Naive thymus-derived CD4-positive, alpha-beta T cell (primary cell): ENCODE data around the gene NCF2. TPM values are rescaled to one million over a fixed set of nuclear protein-coding genes. Genes with fewer than 3 reads are reported as not detected.

Experiments
- ATAC-seq: fragments of 150-1000 bp; cut with Tn5 transposase; 2 replicates; pipeline ENCODE4 v1.10.0; 2021; ENCODE audit warnings: mild to moderate bottlenecking, moderate library complexity
- CTCF ChIA-PET: fragments of 350-600 bp; sonication (Branson Sonifier 250); formaldehyde crosslinking; loops from one replicate; lab custom pipeline; 2021; ENCODE audit warnings: antibody characterized with exemption; lab: Charles Lee
- POLR2A ChIA-PET: fragments of 350-600 bp; sonication (Branson Sonifier 250); formaldehyde crosslinking; loops from one replicate; lab custom pipeline; 2021; ENCODE audit warnings: antibody characterized with exemption, inconsistent platforms; lab: Charles Lee
- DNase-seq, 9 donors: peaks; one replicate each; pipeline versions ENCODE4 v3.0.0 to v3.0.0-alpha.2; 2020 to 2022; ENCODE audit warnings: mixed read lengths in 1 of 9
- H3K27ac ChIP-seq: one replicate; pipeline ENCODE4 v1.7.0; 2013; ENCODE audit warnings: mild to moderate bottlenecking, low read depth, low read length, moderate library complexity
- H3K27me3 ChIP-seq, 2 donors: one replicate each; pipeline ENCODE4 v1.7.0; 2013; ENCODE audit warnings: low read length in 2 of 2, mild to moderate bottlenecking in 2 of 2, moderate library complexity in 2 of 2; ENCODE audit not compliant: control insufficient read depth in 2 of 2, insufficient read depth in 2 of 2
- H3K36me3 ChIP-seq, 3 experiments: 1 replicate in 2 of 3; 2 replicates in 1 of 3; pipeline ENCODE4 v1.7.0; 2013; ENCODE audit warnings: low read length in 3 of 3, mild to moderate bottlenecking in 3 of 3, moderate library complexity in 1 of 3; ENCODE audit not compliant: insufficient read depth in 3 of 3, control insufficient read depth in 2 of 3
- H3K4me1 ChIP-seq, 2 donors: one replicate each; pipeline ENCODE4 v1.7.0; 2013; ENCODE audit warnings: low read length in 2 of 2, mild to moderate bottlenecking in 2 of 2, moderate library complexity in 1 of 2; ENCODE audit not compliant: control insufficient read depth in 2 of 2, insufficient read depth in 2 of 2
- H3K4me3 ChIP-seq: 2 replicates; pipeline ENCODE4 v1.7.0; 2013; ENCODE audit warnings: mild to moderate bottlenecking, low read length
- H3K9me3 ChIP-seq, 3 experiments: 1 replicate in 2 of 3; 2 replicates in 1 of 3; pipeline ENCODE4 v1.7.0; 2013; ENCODE audit warnings: low read length in 3 of 3; ENCODE audit not compliant: control insufficient read depth in 2 of 3
- H3K27ac Mint-ChIP-seq, 9 donors: one replicate each; pipeline ENCODE4 v1.8.0; 2020 to 2022; ENCODE audit warnings: mixed read lengths in 9 of 9, mild to moderate bottlenecking in 8 of 9, moderate library complexity in 5 of 9, inconsistent platforms in 2 of 9
- H3K27me3 Mint-ChIP-seq, 5 donors: one replicate each; pipeline ENCODE4 v1.8.0; 2021 to 2022; ENCODE audit warnings: mixed read lengths in 5 of 5, mild to moderate bottlenecking in 1 of 5
- H3K36me3 Mint-ChIP-seq, 5 donors: one replicate each; pipeline ENCODE4 v1.8.0; 2020 to 2022; ENCODE audit warnings: mixed read lengths in 5 of 5, mild to moderate bottlenecking in 3 of 5, inconsistent platforms in 1 of 5
- H3K4me1 Mint-ChIP-seq, 7 donors: one replicate each; pipeline ENCODE4 v1.8.0; 2020 to 2022; ENCODE audit warnings: mixed read lengths in 7 of 7, mild to moderate bottlenecking in 3 of 7, inconsistent platforms in 1 of 7
- H3K4me3 Mint-ChIP-seq, 10 donors: one replicate each; pipeline ENCODE4 v1.8.0; 2020 to 2022; ENCODE audit warnings: mild to moderate bottlenecking in 10 of 10, mixed read lengths in 10 of 10, moderate library complexity in 6 of 10, inconsistent platforms in 2 of 10
- H3K9me3 Mint-ChIP-seq, 11 donors: one replicate each; pipeline ENCODE4 v1.8.0; 2020 to 2022; ENCODE audit warnings: mixed read lengths in 11 of 11, mild to moderate bottlenecking in 4 of 11, inconsistent platforms in 1 of 11, moderate library complexity in 1 of 11
- intact Hi-C, 2 donors: fragments of 100-400 bp; cut with micrococcal nuclease; formaldehyde crosslinking; loops; one replicate each; pipeline ENCODE4 v1.15.1; 2023
- polyA plus RNA-seq, 2 donors: library from polyadenylated mRNA; unstranded; fragments of 300-500 nt; fragmentation: Illumina TruSeq; gene quantifications; one replicate each; pipeline ENCODE4 v1.2.3, GENCODE V29; 2021
- total RNA-seq, 6 experiments: library from RNA in 5 of 6; stranded (reverse) in 5 of 6; gene quantifications; 1 replicate in 5 of 6; 2 replicates in 1 of 6; pipeline ENCODE4 v1.2.3 and lab custom pipeline; 2021 to 2026

Gene NCF2
- total and polyA plus RNA-seq, 7 experiments from 2014 or later = 0.43 to 145 (median 3.8) TPM

GRCh38 chr1:183578856-183579255 lies 11.4 kb downstream of the NCF2 start:
- no peak overlapping the region for H3K27ac Mint-ChIP-seq
- Histone ChIP-seq H3K27ac (no peak overlapping the region), H3K27me3 (no peaks in the 10 kb centered on the region), H3K4me3 (no peak overlapping the region), H3K4me1 (no peaks in the 10 kb centered on the region), H3K36me3 (no peaks in the 10 kb centered on the region), H3K9me3 (no peaks in the 10 kb centered on the region)
- no peak overlapping the region for H3K4me3 Mint-ChIP-seq
- ChIA-PET CTCF (interaction anchor here (0.6 kb wide), 1 partner anchor 30 kb away, joined by 3 read pairs; no protein-coding TSS in a partner anchor), POLR2A (no interaction called here)
- peaks cover 0 to 2% (median 0%) of the 10 kb centered on the region in 11 donors for H3K9me3 Mint-ChIP-seq
- ATAC-seq (no peak), DNase-seq (no peak)
- peaks cover 9 to 26% (median 10%) of the 10 kb centered on the region in 7 donors for H3K4me1 Mint-ChIP-seq
- H3K36me3 Mint-ChIP-seq = peaks cover 0 to 10% (median 0%) of the 10 kb centered on the region in 5 donors
- intact Hi-C loops = no loop called here
- no peaks in the 10 kb centered on the region for H3K27me3 Mint-ChIP-seq

- no peak overlapping the region for H3K4me3 ChIP-seq
- H3K27me3 ChIP-seq = no peaks in the 10 kb centered on the region
- H3K4me1 ChIP-seq = no peaks in the 10 kb centered on the region
- H3K9me3 ChIP-seq = no peaks in the 10 kb centered on the region
- ATAC-seq (no peak), DNase-seq (no peak)
- H3K9me3 Mint-ChIP-seq = peaks cover 0 to 2% (median 0%) of the 10 kb centered on the region in 11 donors
- H3K4me1 Mint-ChIP-seq = peaks cover 9 to 20% (median 10%) of the 10 kb centered on the region in 7 donors
- H3K36me3 Mint-ChIP-seq = peaks cover 0 to 8% (median 0%) of the 10 kb centered on the region in 5 donors
- no peaks in the 10 kb centered on the region for H3K27me3 Mint-ChIP-seq
- POLR2A ChIA-PET = no interaction called here
- no peak overlapping the region for H3K27ac ChIP-seq
- H3K4me3 Mint-ChIP-seq = peak overlapping the region in 1 of 10 donors; percentile 48
- no peak overlapping the region for H3K27ac Mint-ChIP-seq
- intact Hi-C loops = no loop called here
- CTCF ChIA-PET = interaction anchor here (0.6 kb wide), 1 partner anchor 31 kb away, joined by 3 read pairs; no protein-coding TSS in a partner anchor
- H3K36me3 ChIP-seq = no peaks in the 10 kb centered on the region
These were observed 12.3 kb downstream of the NCF2 start for GRCh38 chr1:183577897-183578465.

- no peak for ATAC-seq
- Histone ChIP-seq H3K27me3 (no peaks in the 10 kb centered on the region), H3K27ac (no peak overlapping the region), H3K4me1 (no peaks in the 10 kb centered on the region), H3K4me3 (no peak overlapping the region), H3K36me3 (no peaks in the 10 kb centered on the region), H3K9me3 (no peaks in the 10 kb centered on the region)
- Mint-ChIP-seq H3K4me3 (no peak overlapping the region), H3K4me1 (peaks cover 9 to 20% (median 10%) of the 10 kb centered on the region in 7 donors), H3K36me3 (peaks cover 0 to 11% (median 0%) of the 10 kb centered on the region in 5 donors), H3K9me3 (peaks cover 0 to 2% (median 0%) of the 10 kb centered on the region in 11 donors), H3K27me3 (peaks cover 0 to 10% (median 0%) of the 10 kb centered on the region in 5 donors), H3K27ac (no peak overlapping the region)
- DNase-seq = no peak
- CTCF ChIA-PET = no interaction called here
- intact Hi-C loops = no loop called here
- POLR2A ChIA-PET = no interaction called here
These were observed 13.7 kb downstream of the NCF2 start for GRCh38 chr1:183576537-183576936.

- H3K36me3 ChIP-seq = no peaks in the 10 kb centered on the region
- intact Hi-C loops = no loop called here
- ChIA-PET POLR2A (no interaction called here), CTCF (no interaction called here)
- H3K4me3 ChIP-seq = no peak overlapping the region
- DNase-seq (no peak), ATAC-seq (no peak)
- H3K4me1 ChIP-seq = no peaks in the 10 kb centered on the region
- Mint-ChIP-seq H3K4me1 (peaks cover 8 to 15% (median 10%) of the 10 kb centered on the region in 7 donors), H3K27ac (no peak overlapping the region), H3K4me3 (no peak overlapping the region), H3K9me3 (no peaks in the 10 kb centered on the region), H3K27me3 (peaks cover 0 to 14% (median 0%) of the 10 kb centered on the region in 5 donors), H3K36me3 (peaks cover 0 to 13% (median 0%) of the 10 kb centered on the region in 5 donors)
- H3K27me3 ChIP-seq = no peaks in the 10 kb centered on the region
- H3K9me3 ChIP-seq = no peaks in the 10 kb centered on the region
- H3K27ac ChIP-seq = no peak overlapping the region
These were observed 14.7 kb downstream of the NCF2 start for GRCh38 chr1:183575606-183576005.

GRCh38 chr1:183572721-183573120 lies 17.5 kb downstream of the NCF2 start:
- Mint-ChIP-seq H3K27me3 (peaks cover 0 to 23% (median 0%) of the 10 kb centered on the region in 5 donors), H3K4me1 (peaks cover 0 to 14% (median 5%) of the 10 kb centered on the region in 7 donors), H3K4me3 (no peak overlapping the region), H3K36me3 (peaks cover 0 to 18% (median 0%) of the 10 kb centered on the region in 5 donors), H3K27ac (no peak overlapping the region), H3K9me3 (no peaks in the 10 kb centered on the region)
- Histone ChIP-seq H3K27ac (no peak overlapping the region), H3K27me3 (no peaks in the 10 kb centered on the region), H3K36me3 (no peaks in the 10 kb centered on the region), H3K4me3 (no peak overlapping the region), H3K9me3 (no peaks in the 10 kb centered on the region), H3K4me1 (peaks cover 0 to 2% of the 10 kb centered on the region in 2 donors)
- ATAC-seq = no peak
- POLR2A ChIA-PET = no interaction called here
- intact Hi-C loops = no loop called here
- no peak for DNase-seq
- CTCF ChIA-PET = no interaction called here

- POLR2A ChIA-PET = interaction anchor here (0.6 kb wide), 1 partner anchor 69 kb away, joined by 3 read pairs; no protein-coding TSS in a partner anchor
- Mint-ChIP-seq H3K36me3 (peaks cover 0 to 23% (median 0%) of the 10 kb centered on the region in 5 donors), H3K9me3 (no peaks in the 10 kb centered on the region), H3K27ac (no peak overlapping the region), H3K27me3 (peaks cover 0 to 23% (median 0%) of the 10 kb centered on the region in 5 donors), H3K4me1 (peaks cover 0 to 21% (median 9%) of the 10 kb centered on the region in 7 donors), H3K4me3 (no peak overlapping the region)
- H3K36me3 ChIP-seq = no peaks in the 10 kb centered on the region
- H3K27me3 ChIP-seq = no peaks in the 10 kb centered on the region
- DNase-seq = no peak
- CTCF ChIA-PET = no interaction called here
- ATAC-seq = no peak
- intact Hi-C loops = no loop called here
- no peak overlapping the region for H3K4me3 ChIP-seq
- H3K27ac ChIP-seq = no peak overlapping the region
- H3K9me3 ChIP-seq = no peaks in the 10 kb centered on the region
- H3K4me1 ChIP-seq = peaks cover 0 to 6% of the 10 kb centered on the region in 2 donors
These were observed 18.5 kb downstream of the NCF2 start for GRCh38 chr1:183571678-183572268.
